ENCODE results near the gene REN.

The REN gene

GRCh38 chr1:204166219-204166618 lies at the start of gene REN:
Gene REN, minus strand, starts transcription at chr1:204166337. Its CDS starts 44 bp downstream, at chr1:204166293.
- no peak for DNase-seq (ENCODE audit: low read depth)

DNA sequence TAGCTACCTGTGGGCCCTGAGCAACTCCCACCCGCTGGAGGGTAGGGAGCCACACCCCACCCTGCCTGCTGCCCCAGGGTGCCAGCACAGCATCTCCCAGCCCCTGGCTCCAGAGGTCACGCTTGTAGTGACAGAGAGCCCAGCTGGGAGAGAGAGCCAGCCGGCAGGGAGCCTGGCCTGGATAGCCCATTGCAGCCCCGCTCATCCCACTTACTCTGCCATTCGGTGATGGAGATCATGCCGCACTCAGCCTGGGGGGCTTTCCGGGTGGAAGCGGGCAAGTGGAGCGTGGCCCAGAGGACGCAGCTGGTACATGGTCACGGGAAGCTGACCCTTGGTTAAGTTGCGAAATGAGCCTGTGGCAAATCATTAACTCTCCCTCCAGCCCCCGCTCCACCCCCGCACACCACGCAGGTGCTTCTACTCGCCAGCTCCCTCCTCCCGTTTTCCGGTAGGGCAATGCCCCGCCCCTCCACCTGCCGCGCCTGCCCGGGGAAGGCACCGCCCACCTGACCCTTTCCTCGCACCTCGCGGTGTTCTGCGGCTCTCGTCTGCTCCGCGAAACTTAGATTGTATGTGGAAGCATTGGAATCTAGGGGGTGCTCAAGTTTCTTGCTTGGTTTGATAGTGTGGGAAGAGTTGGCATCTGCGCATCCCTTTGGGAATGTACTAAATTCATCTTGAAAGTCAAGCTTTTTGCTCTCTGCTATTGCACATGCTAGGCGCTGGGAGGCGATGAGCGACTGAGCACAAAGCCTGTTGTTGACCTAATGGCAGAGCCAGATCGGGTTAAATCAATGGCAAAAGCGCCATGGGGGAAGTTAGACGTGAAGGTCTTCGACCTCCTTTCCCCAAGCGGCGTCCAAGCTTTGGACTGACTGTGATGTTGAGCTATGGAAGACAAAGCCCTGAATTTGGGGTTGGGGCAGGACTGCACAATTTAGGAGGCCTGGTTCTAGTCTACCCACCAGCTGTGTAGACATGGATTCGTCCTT lies 47.8 kb upstream of the REN start, which contains the start of gene GOLT1A:
GOLT1A (minus strand) TSS at position 321 of the 995 bp plus-strand sequence; CDS start at position 239, 82 bp downstream.
- peak; percentile 16 for DNase-seq (ENCODE audit: low read depth)

- DNase-seq (ENCODE audit: low read depth) = no peak
These were observed 46.6 kb upstream of the REN start for GRCh38 chr1:204212715-204213114.

DNA sequence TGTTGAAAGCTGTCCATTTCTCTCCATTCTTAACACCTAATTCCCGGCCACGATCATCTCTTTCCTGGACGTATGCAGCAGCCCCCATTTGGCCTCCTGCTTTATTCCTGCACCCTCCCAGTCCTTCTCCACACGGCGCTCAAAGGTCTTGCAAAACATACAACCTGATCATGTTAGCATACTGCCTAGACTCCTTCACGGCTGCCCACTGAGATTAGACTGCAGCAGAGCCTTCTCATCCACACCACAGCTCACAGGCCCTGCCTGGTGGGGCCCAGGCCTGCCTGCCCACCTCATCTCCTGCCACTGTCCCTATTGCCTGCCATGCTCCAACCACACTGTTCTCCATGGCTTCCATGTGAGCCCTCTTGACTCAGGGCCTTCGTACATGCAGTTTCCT lies 44.9 kb upstream of the REN start:
- no peak for DNase-seq (ENCODE audit: low read depth)

- peak; percentile 49 for DNase-seq (ENCODE audit: low read depth)
These were observed 41.0 kb upstream of the REN start for GRCh38 chr1:204207136-204207616.

GRCh38 chr1:204206121-204206520 lies 40.0 kb upstream of the REN start:
- DNase-seq (ENCODE audit: low read depth) = no peak

GRCh38 chr1:204205486-204205885 lies 39.3 kb upstream of the REN start:
- no peak for DNase-seq (ENCODE audit: low read depth)

GRCh38 chr1:204204944-204205343 lies 38.8 kb upstream of the REN start:
- no peak for DNase-seq (ENCODE audit: low read depth)

DNA sequence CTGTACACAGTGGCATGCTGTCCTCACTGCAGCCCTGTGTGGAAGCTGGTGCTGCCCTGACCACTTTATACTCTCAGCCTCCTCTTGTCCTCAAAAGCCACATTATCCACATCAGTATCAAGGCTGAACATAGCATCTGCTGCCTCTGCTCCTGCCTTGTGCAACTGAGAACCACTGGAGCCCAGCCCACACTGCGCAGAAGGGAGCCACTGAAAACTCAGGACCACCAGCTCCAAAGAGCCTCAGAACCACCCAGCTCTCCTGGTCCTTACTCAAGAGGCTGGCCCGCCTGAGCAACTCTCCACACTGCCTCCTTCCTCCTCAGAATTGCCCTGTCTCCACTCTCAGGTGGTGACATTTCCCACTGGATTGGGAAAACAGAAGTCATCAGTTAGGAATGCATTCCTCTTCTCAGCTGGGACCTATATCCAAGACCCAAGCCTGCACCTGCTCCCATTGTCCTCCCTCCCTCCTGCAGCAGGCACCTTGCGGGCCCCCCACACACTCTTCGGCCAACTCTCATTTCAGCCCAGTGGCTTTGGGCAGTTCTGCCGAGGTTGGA lies 37.1 kb upstream of the REN start:
- no peak for DNase-seq (ENCODE audit: low read depth)

- no peak for DNase-seq (ENCODE audit: low read depth)
These were observed 36.3 kb upstream of the REN start for GRCh38 chr1:204202481-204202880.

DNA sequence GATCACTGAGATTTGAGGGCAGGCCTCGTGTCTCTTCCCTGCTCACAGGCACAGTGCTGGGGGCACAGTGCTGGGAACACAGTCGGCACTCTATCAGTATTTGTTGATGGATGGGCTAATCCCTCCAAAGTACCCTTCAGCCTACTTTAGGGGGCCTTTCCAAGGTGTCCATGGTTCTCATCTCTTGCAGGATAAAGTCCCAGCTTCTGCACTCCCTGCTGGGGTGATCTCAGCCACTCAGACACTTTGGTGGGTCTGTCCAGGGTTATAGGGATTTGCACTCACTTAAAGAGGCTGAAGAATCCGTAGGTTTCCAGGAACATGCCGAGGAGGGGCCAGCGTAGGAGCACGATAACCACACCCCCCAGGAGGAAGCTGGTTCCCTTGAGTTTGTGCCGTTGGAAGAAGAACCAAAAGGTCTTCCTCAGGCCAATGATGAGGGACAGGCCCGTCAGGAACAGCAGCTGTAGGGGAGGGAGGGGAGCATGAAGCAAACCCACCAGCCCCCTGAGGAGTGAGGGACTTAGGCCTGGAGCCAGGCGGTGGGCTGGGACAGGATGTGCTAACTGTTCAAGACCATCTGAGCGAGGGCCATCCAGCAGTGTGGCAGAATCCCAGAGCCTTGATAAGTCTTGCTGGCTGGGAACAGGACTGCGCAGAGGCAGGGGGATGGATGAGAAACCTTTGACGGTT lies 35.4 kb upstream of the REN start:
- no peak for DNase-seq (ENCODE audit: low read depth)

DNA sequence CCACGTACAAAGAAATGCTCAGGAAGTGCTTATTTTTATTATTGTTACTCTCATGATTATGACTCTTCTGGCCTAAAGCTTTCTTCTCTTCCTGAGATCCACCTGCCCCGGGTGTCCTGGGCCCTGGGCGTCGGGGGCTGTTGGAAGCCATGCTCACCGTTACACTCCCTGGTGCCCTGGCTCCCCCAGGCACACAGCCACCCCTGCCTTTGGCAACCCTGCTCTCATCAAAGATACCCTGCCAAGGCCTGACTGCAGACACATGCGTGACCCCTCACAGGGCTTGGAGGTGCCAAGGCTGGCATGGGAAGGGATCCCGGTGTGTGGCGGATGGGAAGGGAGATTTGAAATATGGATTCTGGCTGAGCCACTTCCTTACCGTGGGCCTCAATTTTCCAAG lies 33.4 kb upstream of the REN start:
- DNase-seq (ENCODE audit: low read depth) = no peak

DNA sequence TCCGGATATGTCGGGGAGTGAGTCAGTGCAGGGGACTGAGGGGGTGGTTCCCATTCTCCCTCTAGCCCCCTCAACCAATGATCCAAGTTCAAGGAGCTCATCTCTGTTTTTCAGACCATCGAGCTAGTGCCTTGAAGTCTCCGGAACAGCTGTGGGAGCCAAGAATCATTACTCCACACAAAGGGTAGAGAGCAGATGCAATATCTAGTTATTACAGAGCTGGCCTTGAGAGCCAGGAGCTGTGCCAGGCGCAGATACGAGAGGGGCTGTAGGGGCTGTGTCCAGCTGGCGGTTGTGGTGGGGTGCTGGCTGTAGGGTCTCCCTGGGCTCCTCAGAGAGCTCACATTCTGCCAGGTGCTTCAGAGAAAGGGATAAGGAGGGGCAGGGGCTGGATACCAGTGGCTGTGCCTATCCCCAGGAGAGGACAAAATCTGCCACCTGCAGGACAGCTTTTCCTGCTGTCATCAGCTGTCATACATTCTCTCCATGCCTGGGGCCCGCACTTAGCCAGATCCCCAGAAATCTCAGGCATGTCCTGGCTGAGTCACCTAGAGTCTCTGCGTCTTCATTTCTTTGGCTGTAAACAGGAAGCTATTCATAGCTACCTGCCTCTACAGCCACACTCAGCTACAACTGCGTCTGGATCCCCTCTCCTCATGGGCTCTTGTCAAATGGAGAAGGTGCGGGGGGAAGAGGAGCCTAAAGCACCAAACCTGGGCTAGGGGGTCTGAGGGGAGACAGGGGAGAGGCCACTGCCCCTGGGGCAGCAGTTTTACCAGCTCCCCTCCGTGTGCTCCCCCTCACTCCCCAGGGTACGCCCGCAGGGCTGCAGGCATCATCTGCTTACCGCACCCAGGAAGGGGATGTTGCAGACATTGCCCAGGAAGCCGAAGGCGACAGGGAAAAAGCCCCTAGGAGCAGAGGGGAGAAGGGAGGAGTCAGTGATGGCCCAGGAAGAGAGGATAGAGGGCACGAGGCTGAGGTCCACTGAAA lies 32.5 kb upstream of the REN start:
- no peak for DNase-seq (ENCODE audit: low read depth)

DNA sequence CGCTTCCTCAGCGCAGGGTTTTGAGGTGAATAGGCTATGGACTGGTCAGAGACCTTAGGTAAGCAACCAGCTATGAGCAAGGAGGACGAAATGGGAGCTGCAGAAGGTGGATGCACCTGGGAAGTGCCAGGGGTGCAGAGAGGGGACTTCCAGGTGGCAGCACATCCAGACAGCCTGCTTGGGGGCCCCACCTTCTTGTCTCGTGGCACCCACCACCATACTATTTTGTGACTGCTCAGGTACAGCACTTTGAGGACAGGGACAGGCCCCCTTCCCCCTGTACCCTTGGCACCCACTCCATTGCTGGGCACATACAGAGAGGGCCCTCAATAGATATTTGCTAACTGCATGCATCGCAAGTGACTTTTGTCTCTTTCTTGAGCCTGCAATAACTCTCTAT lies 30.9 kb upstream of the REN start:
- no peak for DNase-seq (ENCODE audit: low read depth)

- DNase-seq (ENCODE audit: low read depth) = no peak
These were observed 30.1 kb upstream of the REN start, which contains the start of gene KISS1 for GRCh38 chr1:204196068-204196795. Gene KISS1, minus strand, starts transcription at chr1:204196491. Its CDS starts 3,615 bp downstream, at chr1:204192876.

GRCh38 chr1:204194771-204195170 lies 28.6 kb upstream of the REN start:
- no peak for DNase-seq (ENCODE audit: low read depth)

DNA sequence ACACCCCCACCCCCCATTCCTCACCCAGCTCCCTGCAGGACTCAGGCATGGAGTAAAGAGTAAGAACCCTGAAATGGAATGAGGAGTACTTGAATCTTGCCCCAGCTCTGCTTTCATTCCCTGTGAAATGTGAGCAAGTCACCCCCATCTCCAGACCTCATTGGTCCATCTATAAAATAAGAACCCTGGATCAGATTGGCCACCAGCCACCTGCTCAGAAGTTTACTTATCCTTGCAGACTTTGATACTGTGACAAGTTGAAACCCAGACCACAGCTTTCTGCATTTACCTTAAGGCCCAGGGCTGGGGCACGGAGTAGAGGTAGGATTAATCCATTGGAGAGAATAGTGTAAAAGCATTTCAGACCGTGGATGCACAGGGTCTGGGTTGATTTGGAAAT lies 27.9 kb upstream of the REN start:
- DNase-seq (ENCODE audit: low read depth) = no peak

DNA sequence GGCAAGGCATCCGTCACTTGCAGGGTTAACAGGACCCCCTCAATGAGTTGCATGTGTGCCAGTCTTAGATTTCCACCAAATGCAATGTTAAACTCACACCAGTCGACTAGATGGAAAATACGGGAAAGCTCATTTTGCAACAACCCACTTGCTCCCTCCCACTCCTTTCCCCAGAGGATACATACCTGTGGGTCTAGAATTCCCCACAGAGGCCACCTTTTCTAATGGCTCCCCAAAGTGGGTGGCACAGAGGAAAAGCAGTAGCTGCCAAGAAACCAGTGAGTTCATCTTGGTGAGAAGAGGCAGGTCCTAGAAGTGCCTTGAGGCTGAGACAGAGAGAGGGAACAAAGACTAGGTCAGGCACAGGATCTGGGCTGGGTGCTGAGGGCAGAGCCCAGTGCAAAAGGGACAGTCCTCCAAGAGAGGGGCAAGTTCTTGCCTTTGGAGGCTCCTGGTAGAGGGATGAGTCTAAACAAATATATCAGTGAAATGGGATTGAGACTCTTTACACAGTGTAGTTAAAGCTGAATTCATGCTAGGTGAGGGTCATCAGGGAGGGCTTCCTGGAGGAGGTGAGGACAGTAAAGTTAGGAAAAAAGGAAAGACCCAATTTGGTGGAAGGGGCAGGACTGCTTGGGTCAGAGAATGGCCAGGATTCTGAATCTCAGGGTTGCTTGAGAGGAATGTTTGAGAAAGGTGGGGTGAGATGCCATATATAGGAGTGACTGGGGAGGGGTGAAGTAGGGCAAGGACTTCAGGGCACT lies 26.6 kb upstream of the REN start:
- no peak for DNase-seq (ENCODE audit: low read depth)

- no peak for DNase-seq (ENCODE audit: low read depth)
These were observed 25.9 kb upstream of the REN start for GRCh38 chr1:204192046-204192445.

- no peak for DNase-seq (ENCODE audit: low read depth)
These were observed 25.3 kb upstream of the REN start for GRCh38 chr1:204191456-204191855.

Measured in activated T-helper 1 cell treated with Interleukin-2 at 50 U/mL for 16 hours (primary cell).